Stomach (tissue), 4 donors: ENCODE results near the gene PROM2.

ENCODE experiments used
- CTCF ChIP-seq, 7 experiments: fragments of 450-650 bp in 4 of 7; fragments of 200-600 bp in 3 of 7; sonication (generic) in 3 of 7; IDR thresholded peaks; one replicate each; pipeline ENCODE4 v1.5.1; 2016 to 2019; ENCODE audit warnings: antibody characterized with exemption in 7 of 7, control low read depth in 2 of 7, mild to moderate bottlenecking in 1 of 7
- POLR2A ChIP-seq, 4 donors: fragments of 450-650 bp; IDR thresholded peaks; one replicate each; pipeline ENCODE4 v1.6.1; 2016; ENCODE audit warnings: antibody characterized with exemption in 4 of 4, control low read depth in 2 of 4, mild to moderate bottlenecking in 1 of 4, moderate library complexity in 1 of 4

GRCh38 chr2:95278051-95278471, 3.8 kb downstream of the PROM2 start:
- TF ChIP-seq CTCF (IDR thresholded peaks at IDR 0.05) (no peak), POLR2A (IDR thresholded peaks at IDR 0.05) (no peak)
